HG03378 (cell line): Measurements from ENCODE around the gene SLC38A10.
"Not testable (repeated sequence)": the region's sequence is repeated elsewhere in the genome, so short reads cannot be mapped to it uniquely, and the experiment has no call there.

Source experiments
- ATAC-seq: cut with Tn5 transposase; IDR thresholded peaks from one replicate; pipeline ENCODE4 v1.9.1; 2021; ENCODE audit warnings: mild to moderate bottlenecking, moderate library complexity; ENCODE audit not compliant: unreplicated experiment

Gene SLC38A10

GRCh38 chr17:81313776-81314397, 18.8 kb upstream of the SLC38A10 start:
- ATAC-seq, result no peak

GRCh38 chr17:81312624-81313325, 17.7 kb upstream of the SLC38A10 start:
- ATAC-seq, result no peak

- ATAC-seq, result no peak
These were observed 16.8 kb upstream of the SLC38A10 start for GRCh38 chr17:81311946-81312345.

GRCh38 chr17:81310949-81311550, 15.9 kb upstream of the SLC38A10 start:
- ATAC-seq, result no peak

- no peak for ATAC-seq
These were observed 15.0 kb upstream of the SLC38A10 start for GRCh38 chr17:81309859-81310839.

- no peak for ATAC-seq
These were observed 14.2 kb upstream of the SLC38A10 start for GRCh38 chr17:81309140-81309858.

GRCh38 chr17:81308784-81309139, 13.7 kb upstream of the SLC38A10 start:
- not testable (repeated sequence) for ATAC-seq

- no peak for ATAC-seq
These were observed 12.8 kb upstream of the SLC38A10 start for GRCh38 chr17:81307636-81308560.

- ATAC-seq, result no peak
These were observed 11.9 kb upstream of the SLC38A10 start for GRCh38 chr17:81306898-81307510.

- no peak for ATAC-seq
These were observed 11.4 kb upstream of the SLC38A10 start for GRCh38 chr17:81306491-81306890.

- ATAC-seq, result no peak
These were observed 10.0 kb upstream of the SLC38A10 start for GRCh38 chr17:81305051-81305630.

- no peak for ATAC-seq
These were observed 9.3 kb upstream of the SLC38A10 start for GRCh38 chr17:81304196-81305015.

- ATAC-seq, result no peak
These were observed 8.3 kb upstream of the SLC38A10 start for GRCh38 chr17:81303385-81303784.

- no peak for ATAC-seq
These were observed 7.8 kb upstream of the SLC38A10 start for GRCh38 chr17:81302861-81303333.

GRCh38 chr17:81302324-81302723, 7.2 kb upstream of the SLC38A10 start:
- no peak for ATAC-seq

- ATAC-seq, result no peak
These were observed 6.4 kb upstream of the SLC38A10 start for GRCh38 chr17:81301195-81302144.
